Measurements from ENCODE around the gene UBAC2. TPM values are rescaled to one million over a fixed set of nuclear protein-coding genes. Genes with fewer than 3 reads are reported as not detected.

Gene UBAC2
- total RNA-seq, 1 donor, result 36.9 TPM

DNA sequence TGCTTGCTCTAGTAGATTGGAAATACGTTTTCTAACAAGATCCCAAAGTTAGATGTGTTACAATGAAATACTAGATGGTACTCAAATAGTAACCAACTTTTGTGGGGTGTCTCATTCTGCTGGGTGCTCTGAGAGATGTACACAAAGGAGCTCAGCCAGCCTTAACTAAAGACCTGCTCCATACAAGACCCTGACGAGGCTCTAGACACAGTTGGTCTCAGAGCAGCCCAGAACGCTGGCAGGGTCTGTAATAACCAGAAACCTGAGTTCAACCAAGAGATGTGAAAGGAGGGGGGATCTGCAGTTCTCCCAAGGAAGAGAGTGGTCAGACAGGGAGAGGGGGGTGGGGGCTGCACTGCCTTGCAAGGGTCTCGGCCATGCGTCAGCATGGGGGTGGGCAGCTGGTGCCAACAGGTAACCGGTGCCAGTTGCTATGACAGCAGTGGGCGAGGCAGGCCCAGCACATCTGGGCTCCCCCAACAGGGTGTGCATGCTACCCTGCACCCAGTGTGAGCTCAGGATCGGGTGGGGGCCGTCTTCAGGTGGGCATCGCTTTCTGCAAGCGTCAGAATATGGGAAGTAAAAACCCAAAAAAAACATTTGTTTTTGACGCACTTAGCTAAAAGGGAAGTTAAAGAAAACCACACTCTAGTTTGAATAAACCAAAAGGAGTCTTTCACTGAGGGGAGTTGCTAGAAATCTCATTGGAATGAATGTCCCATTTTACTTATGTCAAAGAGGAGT is 174.5 kb downstream of the UBAC2 start:
- Histone ChIP-seq H3K79me2 (ENCODE audit: insufficient read depth, low read length) (no peaks in the 10 kb centered on the region), H2AFZ (ENCODE audit: low read length) (no peak overlapping the region), H3K36me3 (ENCODE audit: insufficient read depth, low read length) (peaks cover 4% of the 10 kb centered on the region), H3K4me3 (ENCODE audit: insufficient read depth, low read length) (no peak overlapping the region), H3K27ac (ENCODE audit: low read depth, low read length) (no peak overlapping the region), H3K27me3 (ENCODE audit: insufficient read depth, low read length) (no peaks in the 10 kb centered on the region), H3K4me2 (ENCODE audit: insufficient read depth, low read length) (no peak overlapping the region), H3K9me3 (ENCODE audit: low read depth, low read length) (no peaks in the 10 kb centered on the region), H3K4me1 (ENCODE audit: insufficient read depth, low read length) (no peaks in the 10 kb centered on the region), H4K20me1 (ENCODE audit: insufficient read depth, low read length) (no peaks in the 10 kb centered on the region)
- TF ChIP-seq, protein P1, sequence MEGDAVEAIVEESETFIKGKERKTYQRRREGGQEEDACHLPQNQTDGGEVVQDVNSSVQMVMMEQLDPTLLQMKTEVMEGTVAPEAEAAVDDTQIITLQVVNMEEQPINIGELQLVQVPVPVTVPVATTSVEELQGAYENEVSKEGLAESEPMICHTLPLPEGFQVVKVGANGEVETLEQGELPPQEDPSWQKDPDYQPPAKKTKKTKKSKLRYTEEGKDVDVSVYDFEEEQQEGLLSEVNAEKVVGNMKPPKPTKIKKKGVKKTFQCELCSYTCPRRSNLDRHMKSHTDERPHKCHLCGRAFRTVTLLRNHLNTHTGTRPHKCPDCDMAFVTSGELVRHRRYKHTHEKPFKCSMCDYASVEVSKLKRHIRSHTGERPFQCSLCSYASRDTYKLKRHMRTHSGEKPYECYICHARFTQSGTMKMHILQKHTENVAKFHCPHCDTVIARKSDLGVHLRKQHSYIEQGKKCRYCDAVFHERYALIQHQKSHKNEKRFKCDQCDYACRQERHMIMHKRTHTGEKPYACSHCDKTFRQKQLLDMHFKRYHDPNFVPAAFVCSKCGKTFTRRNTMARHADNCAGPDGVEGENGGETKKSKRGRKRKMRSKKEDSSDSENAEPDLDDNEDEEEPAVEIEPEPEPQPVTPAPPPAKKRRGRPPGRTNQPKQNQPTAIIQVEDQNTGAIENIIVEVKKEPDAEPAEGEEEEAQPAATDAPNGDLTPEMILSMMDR (IDR thresholded peaks at IDR 0.05; ENCODE audit: extremely low read depth, low read depth, low read length), result no peak
- DNase-seq (ENCODE audit: insufficient read length, low spot score, missing footprints), result no peak

DNA sequence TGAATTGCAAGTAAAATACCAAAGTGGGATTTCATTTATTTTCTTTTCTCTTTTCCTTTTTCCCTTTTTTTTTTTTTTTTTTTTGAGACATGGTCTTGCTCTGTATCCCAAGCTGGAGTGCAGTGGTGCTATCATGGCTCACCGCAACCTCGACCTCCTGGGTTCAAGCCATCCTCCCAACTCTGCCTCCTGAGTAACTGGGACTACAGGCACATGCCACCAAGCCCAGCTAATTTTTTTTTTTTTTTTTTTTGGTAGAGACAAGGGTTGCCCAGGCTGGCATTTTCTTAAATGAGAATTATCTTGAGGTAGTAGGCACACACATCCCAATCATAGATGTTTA is 175.1 kb downstream of the UBAC2 start:
- no peak overlapping the region for H2AFZ ChIP-seq (ENCODE audit: low read length)
- H3K4me3 ChIP-seq (ENCODE audit: insufficient read depth, low read length), result no peak overlapping the region
- no peaks in the 10 kb centered on the region for H3K79me2 ChIP-seq (ENCODE audit: insufficient read depth, low read length)
- no peaks in the 10 kb centered on the region for H3K4me1 ChIP-seq (ENCODE audit: insufficient read depth, low read length)
- peaks cover 4% of the 10 kb centered on the region for H3K36me3 ChIP-seq (ENCODE audit: insufficient read depth, low read length)
- no peak for DNase-seq (ENCODE audit: insufficient read length, low spot score, missing footprints)
- H3K27ac ChIP-seq (ENCODE audit: low read depth, low read length), result no peak overlapping the region
- TF ChIP-seq, protein P1 (IDR thresholded peaks at IDR 0.05; ENCODE audit: extremely low read depth, low read depth, low read length), result no peak
- no peaks in the 10 kb centered on the region for H3K27me3 ChIP-seq (ENCODE audit: insufficient read depth, low read length)
- no peak overlapping the region for H3K4me2 ChIP-seq (ENCODE audit: insufficient read depth, low read length)
- H4K20me1 ChIP-seq (ENCODE audit: insufficient read depth, low read length), result no peaks in the 10 kb centered on the region
- no peaks in the 10 kb centered on the region for H3K9me3 ChIP-seq (ENCODE audit: low read depth, low read length)

DNA sequence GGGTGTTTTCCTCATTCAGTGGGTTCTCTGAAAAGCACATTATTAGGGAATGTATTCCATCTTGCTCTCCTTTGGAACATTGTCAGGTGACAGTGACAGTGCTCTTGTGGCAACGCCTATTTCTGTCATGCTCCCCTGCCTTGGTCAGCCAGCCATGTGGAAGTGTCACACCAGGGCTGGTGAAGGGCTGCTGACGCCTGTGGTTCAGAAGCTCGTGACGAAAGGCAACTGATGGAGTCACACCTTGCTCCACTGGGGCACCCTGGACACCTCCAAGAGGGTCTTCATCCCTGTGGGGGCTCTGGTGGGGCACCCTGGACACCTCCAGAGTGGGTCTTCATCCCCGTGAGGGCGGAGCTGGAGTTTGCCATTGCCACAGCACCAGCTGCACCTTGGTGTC is 175.5 kb downstream of the UBAC2 start:
- Histone ChIP-seq H3K36me3 (ENCODE audit: insufficient read depth, low read length) (peaks cover 4% of the 10 kb centered on the region), H3K27me3 (ENCODE audit: insufficient read depth, low read length) (no peaks in the 10 kb centered on the region), H3K79me2 (ENCODE audit: insufficient read depth, low read length) (no peaks in the 10 kb centered on the region), H4K20me1 (ENCODE audit: insufficient read depth, low read length) (no peaks in the 10 kb centered on the region), H3K4me2 (ENCODE audit: insufficient read depth, low read length) (no peak overlapping the region), H2AFZ (ENCODE audit: low read length) (no peak overlapping the region), H3K27ac (ENCODE audit: low read depth, low read length) (no peak overlapping the region), H3K9me3 (ENCODE audit: low read depth, low read length) (no peaks in the 10 kb centered on the region), H3K4me1 (ENCODE audit: insufficient read depth, low read length) (no peaks in the 10 kb centered on the region), H3K4me3 (ENCODE audit: insufficient read depth, low read length) (no peak overlapping the region)
- DNase-seq (ENCODE audit: insufficient read length, low spot score, missing footprints), result no peak
- TF ChIP-seq, protein P1 (IDR thresholded peaks at IDR 0.05; ENCODE audit: extremely low read depth, low read depth, low read length), result no peak

DNA sequence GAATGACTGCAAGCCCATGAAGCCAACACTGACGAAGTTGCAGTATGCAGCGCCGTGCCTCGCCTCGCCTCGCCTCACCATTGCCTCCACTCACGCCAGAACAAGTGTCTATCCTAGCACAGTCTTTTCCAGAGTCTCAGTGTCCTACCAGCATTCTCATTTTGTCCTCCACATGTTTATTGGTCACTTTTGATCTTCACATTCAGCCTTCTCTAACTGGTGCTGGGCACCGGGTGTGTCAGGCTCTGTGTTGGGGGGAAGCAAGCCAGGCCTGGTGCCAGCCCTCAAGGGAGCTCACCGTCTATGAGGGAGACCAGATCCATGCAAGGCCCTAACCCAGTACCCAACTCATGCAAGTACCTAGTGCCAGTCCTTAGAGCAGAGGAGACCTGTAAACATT is 176.3 kb downstream of the UBAC2 start:
- TF ChIP-seq, protein P1 (IDR thresholded peaks at IDR 0.05; ENCODE audit: extremely low read depth, low read depth, low read length), result no peak
- no peak overlapping the region for H3K4me3 ChIP-seq (ENCODE audit: insufficient read depth, low read length)
- DNase-seq (ENCODE audit: insufficient read length, low spot score, missing footprints), result no peak
- H4K20me1 ChIP-seq (ENCODE audit: insufficient read depth, low read length), result no peaks in the 10 kb centered on the region
- H3K4me2 ChIP-seq (ENCODE audit: insufficient read depth, low read length), result no peak overlapping the region
- no peaks in the 10 kb centered on the region for H3K79me2 ChIP-seq (ENCODE audit: insufficient read depth, low read length)
- H3K4me1 ChIP-seq (ENCODE audit: insufficient read depth, low read length), result no peaks in the 10 kb centered on the region
- no peaks in the 10 kb centered on the region for H3K27me3 ChIP-seq (ENCODE audit: insufficient read depth, low read length)
- peaks cover 4% of the 10 kb centered on the region for H3K36me3 ChIP-seq (ENCODE audit: insufficient read depth, low read length)
- no peaks in the 10 kb centered on the region for H3K9me3 ChIP-seq (ENCODE audit: low read depth, low read length)
- H2AFZ ChIP-seq (ENCODE audit: low read length), result no peak overlapping the region
- no peak overlapping the region for H3K27ac ChIP-seq (ENCODE audit: low read depth, low read length)

Data from osteoblast (primary cell).